Suprapubic skin (tissue), 4 donors: ENCODE data around the gene APMAP. TPM values are rescaled to one million over a fixed set of nuclear protein-coding genes. Genes with fewer than 3 reads are reported as not detected.

Source experiments
- DNase-seq, 2 donors: peaks; one replicate each; pipeline ENCODE4 v3.0.0-alpha.2; 2019; ENCODE audit warnings: low spot score in 2 of 2
- H3K27ac ChIP-seq: fragments of 200-600 bp; sonication (generic); one replicate; pipeline ENCODE4 v1.5.1; 2019
- H3K27me3 ChIP-seq: fragments of 200-600 bp; sonication (generic); one replicate; pipeline ENCODE4 v1.5.1; 2019
- H3K36me3 ChIP-seq: fragments of 200-600 bp; sonication (generic); one replicate; pipeline ENCODE4 v1.5.1; 2019
- H3K4me1 ChIP-seq: fragments of 200-600 bp; sonication (generic); one replicate; pipeline ENCODE4 v1.5.1; 2019
- H3K4me3 ChIP-seq: fragments of 200-600 bp; sonication (generic); one replicate; pipeline ENCODE4 v1.5.1; 2019; ENCODE audit warnings: mild to moderate bottlenecking
- H3K9me3 ChIP-seq: fragments of 200-600 bp; sonication (generic); one replicate; pipeline ENCODE4 v1.5.1; 2019
- CTCF ChIP-seq, 2 donors: fragments of 200-600 bp in 1 of 2; fragments of 450-650 bp in 1 of 2; sonication (generic) in 1 of 2; IDR thresholded peaks; one replicate each; pipeline ENCODE4 v1.5.1; 2016 to 2019; ENCODE audit warnings: antibody characterized with exemption in 2 of 2, mild to moderate bottlenecking in 1 of 2, moderate library complexity in 1 of 2
- EP300 ChIP-seq: sonication (generic); formaldehyde crosslinking; IDR thresholded peaks from one replicate; pipeline ENCODE4 v1.6.1; 2017; ENCODE audit warnings: antibody characterized with exemption
- POLR2A ChIP-seq, 2 donors: fragments of 450-650 bp; IDR thresholded peaks; one replicate each; pipeline ENCODE4 v1.6.1; 2017; ENCODE audit warnings: antibody characterized with exemption in 2 of 2, mild to moderate bottlenecking in 2 of 2, moderate library complexity in 2 of 2
- POLR2AphosphoS5 ChIP-seq, 3 donors: sonication (generic); formaldehyde crosslinking; IDR thresholded peaks; one replicate each; pipeline ENCODE4 v1.6.1; 2017; ENCODE audit warnings: antibody characterized with exemption in 3 of 3
- WGBS: methylation state at CpG from one replicate; pipeline ENCODE4 v1.1.5; 2018; 5-methylcytosine and 5-hydroxymethylcytosine counted together
- total RNA-seq, 4 donors: library from RNA; depleted of rRNA; stranded (reverse); fragments of >200 nt; gene quantifications; one replicate each; pipeline ENCODE4 v1.1.0, GENCODE V29; 2016

Gene APMAP
- total RNA-seq, 4 donors from 2014 or later, result 61.8 to 89.3 (median 69.9) TPM

GRCh38 chr20:25009218-25010145, 16.9 kb upstream of the APMAP start:
- Histone ChIP-seq H3K4me1 (no peaks in the 10 kb centered on the region), H3K9me3 (no peaks in the 10 kb centered on the region), H3K4me3 (no peak overlapping the region), H3K27me3 (no peaks in the 10 kb centered on the region), H3K36me3 (peaks cover 90% of the 10 kb centered on the region), H3K27ac (no peak overlapping the region)
- no peak for TF ChIP-seq CTCF (IDR thresholded peaks at IDR 0.05)
- no peak for TF ChIP-seq EP300
- no peak for TF ChIP-seq POLR2AphosphoS5 (IDR thresholded peaks at IDR 0.05)
- no peak for TF ChIP-seq POLR2A (IDR thresholded peaks at IDR 0.05)
- WGBS, result 63% methylated on average over 9 of the region's 10 CpGs
- peak in 1 of 2 donors; percentile 29 for DNase-seq

- H3K27ac ChIP-seq, result no peak overlapping the region
- peak in 1 of 2 donors; percentile 47 for DNase-seq
- H3K9me3 ChIP-seq, result no peaks in the 10 kb centered on the region
- no peaks in the 10 kb centered on the region for H3K4me1 ChIP-seq
- H3K4me3 ChIP-seq, result no peak overlapping the region
- H3K36me3 ChIP-seq, result peaks cover 83% of the 10 kb centered on the region
- TF ChIP-seq CTCF (IDR thresholded peaks at IDR 0.05), result no peak
- no peak for TF ChIP-seq POLR2AphosphoS5 (IDR thresholded peaks at IDR 0.05)
- TF ChIP-seq POLR2A (IDR thresholded peaks at IDR 0.05), result no peak
- no peak for TF ChIP-seq EP300
- WGBS, result 93% methylated on average over 5 of the region's 11 CpGs
- no peaks in the 10 kb centered on the region for H3K27me3 ChIP-seq
Measured at GRCh38 chr20:25008388-25009217, 16.1 kb upstream of the APMAP start.

GRCh38 chr20:25007491-25008305, 15.1 kb upstream of the APMAP start:
- H3K4me1 ChIP-seq, result no peaks in the 10 kb centered on the region
- no peak for TF ChIP-seq POLR2AphosphoS5 (IDR thresholded peaks at IDR 0.05)
- no peak for TF ChIP-seq EP300
- no peak for TF ChIP-seq POLR2A (IDR thresholded peaks at IDR 0.05)
- no peak for TF ChIP-seq CTCF (IDR thresholded peaks at IDR 0.05)
- H3K4me3 ChIP-seq, result no peak overlapping the region
- H3K9me3 ChIP-seq, result no peaks in the 10 kb centered on the region
- no peaks in the 10 kb centered on the region for H3K27me3 ChIP-seq
- peak in 1 of 2 donors; percentile 77 for DNase-seq
- WGBS, result 93% methylated on average over 14 of the region's 22 CpGs
- H3K36me3 ChIP-seq, result peaks cover 74% of the 10 kb centered on the region
- no peak overlapping the region for H3K27ac ChIP-seq

- TF ChIP-seq EP300 (no peak), POLR2A (IDR thresholded peaks at IDR 0.05) (no peak), POLR2AphosphoS5 (IDR thresholded peaks at IDR 0.05) (no peak), CTCF (IDR thresholded peaks at IDR 0.05) (no peak)
- Histone ChIP-seq H3K9me3 (no peaks in the 10 kb centered on the region), H3K36me3 (peaks cover 63% of the 10 kb centered on the region), H3K27me3 (no peaks in the 10 kb centered on the region), H3K27ac (no peak overlapping the region), H3K4me3 (no peak overlapping the region), H3K4me1 (no peaks in the 10 kb centered on the region)
- DNase-seq, result peak in 1 of 2 donors; percentile 50
- 78% methylated on average over 10 of the region's 12 CpGs for WGBS
Measured at GRCh38 chr20:25006431-25007167, 14.0 kb upstream of the APMAP start.
